RCC 7860 (cell line): ENCODE results near the gene CSNK1E.

Source experiments
- DNase-seq: peaks from one replicate; pipeline ENCODE4 v3.0.0-alpha.2; 2015; ENCODE audit warnings: low spot score
- FAIRE-seq: peaks from 2 replicates; lab custom pipeline; 2012; peaks lifted over from hg19 to GRCh38; lab: Jason Lieb, UNC

CSNK1E gene

GRCh38 chr22:38251341-38251692, 65.9 kb downstream of the CSNK1E start:
- no peak for FAIRE-seq
- no peak for DNase-seq

GRCh38 chr22:38250643-38251340, 66.4 kb downstream of the CSNK1E start:
- DNase-seq (no peak), FAIRE-seq (no peak)

- FAIRE-seq (no peak), DNase-seq (no peak)
Measured at GRCh38 chr22:38249803-38250642, 67.2 kb downstream of the CSNK1E start.

GRCh38 chr22:38249301-38249700, 67.9 kb downstream of the CSNK1E start:
- FAIRE-seq = no peak

GRCh38 chr22:38248280-38248679, 69.0 kb downstream of the CSNK1E start:
- DNase-seq = no peak
- FAIRE-seq = no peak

More at GRCh38 chr22:38249301-38249700, 67.9 kb downstream of the CSNK1E start:
- no peak for DNase-seq

- FAIRE-seq (no peak), DNase-seq (no peak)
Measured at GRCh38 chr22:38247713-38248112, 69.5 kb downstream of the CSNK1E start.

GRCh38 chr22:38246692-38247091, 70.5 kb downstream of the CSNK1E start:
- DNase-seq (no peak), FAIRE-seq (no peak)

- FAIRE-seq = no peak
- no peak for DNase-seq
Measured at GRCh38 chr22:38246046-38246658, 71.1 kb downstream of the CSNK1E start.

- DNase-seq = no peak
- no peak for FAIRE-seq
Measured at GRCh38 chr22:38244106-38244505, 73.1 kb downstream of the CSNK1E start.

GRCh38 chr22:38243007-38243765, 74.0 kb downstream of the CSNK1E start:
- FAIRE-seq (no peak), DNase-seq (no peak)

- DNase-seq (peak; percentile 82), FAIRE-seq (peak; percentile 92)
Measured at GRCh38 chr22:38240734-38241252, 76.4 kb downstream of the CSNK1E start.
